DMS 273 treated with DMSO at 0.1 percent for 48 hours (cell line): ENCODE data around the gene FKBP9.
"Not testable (repeated sequence)": the region's sequence is repeated elsewhere in the genome, so short reads cannot be mapped to it uniquely, and the experiment has no call there.

Experiments used
- DNase-seq: peaks from one replicate; lab custom pipeline; 2025; lab: John Stamatoyannopoulos, UW

The FKBP9 gene

GRCh38 chr7:33005690-33006089, 48.5 kb downstream of the FKBP9 start:
- not testable (repeated sequence) for DNase-seq

DNA sequence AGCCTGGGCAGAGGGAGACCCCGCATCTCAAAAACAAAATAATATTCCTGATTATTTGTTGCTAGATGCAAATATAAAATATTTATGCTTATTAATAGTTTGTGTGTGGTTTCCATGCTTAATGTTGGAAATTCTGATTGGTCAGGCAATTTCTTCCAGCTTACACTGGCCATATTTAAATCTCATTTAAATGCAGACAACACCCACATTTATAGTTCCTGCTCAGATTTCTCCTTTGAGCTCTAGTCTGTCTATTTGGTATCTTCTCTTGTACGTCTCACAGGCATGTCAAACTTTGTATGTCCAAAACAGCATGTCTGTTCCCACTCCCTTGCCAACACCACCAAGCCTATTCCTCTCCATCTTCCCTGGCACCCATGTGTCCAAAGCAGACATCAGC, 52.5 kb downstream of the FKBP9 start:
- DNase-seq: no peak

DNA sequence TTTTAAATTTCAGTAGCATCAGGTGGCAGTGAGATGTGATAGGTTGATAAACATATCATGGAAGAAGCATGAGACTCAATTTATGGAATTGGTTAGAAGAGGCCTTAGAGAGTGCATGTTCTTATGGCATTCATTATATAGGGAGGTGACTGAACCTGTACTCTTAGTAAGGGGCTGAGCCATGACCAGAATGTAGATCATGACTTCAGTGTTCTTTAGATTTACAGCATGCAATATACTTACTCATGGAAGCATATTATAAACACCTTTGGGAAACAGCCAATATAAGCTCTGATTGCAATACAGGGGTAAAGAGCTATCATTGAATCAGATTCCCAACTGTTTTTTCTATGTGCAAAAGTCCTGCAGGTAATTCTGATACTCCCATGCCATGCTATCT, 55.1 kb downstream of the FKBP9 start:
- DNase-seq: no peak

DNA sequence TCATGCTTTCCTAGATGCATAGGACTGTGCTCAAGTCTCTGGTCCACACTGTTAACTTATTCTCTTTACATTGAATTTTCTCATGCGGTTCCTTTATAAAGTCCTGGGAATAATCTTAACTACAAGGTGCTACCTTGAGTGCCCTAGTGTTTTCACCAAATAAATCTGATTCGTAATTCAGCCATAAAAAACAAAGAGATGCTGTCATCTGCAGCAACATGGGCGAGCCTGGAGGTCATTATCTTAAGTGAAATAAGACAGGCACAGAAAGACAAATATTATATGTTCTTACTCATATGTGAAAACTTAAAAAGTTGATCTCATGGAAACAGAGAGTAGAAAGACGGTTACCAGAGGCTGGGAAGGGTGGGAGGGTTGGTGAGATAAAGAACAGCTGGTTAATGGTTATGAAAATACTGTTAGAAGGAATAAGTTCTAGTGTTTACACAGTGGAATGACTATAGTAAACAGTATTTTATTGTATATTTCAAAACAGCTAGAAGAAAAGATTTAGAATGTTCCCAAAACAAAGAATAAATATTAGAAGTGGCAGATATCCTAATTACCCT, 67.0 kb downstream of the FKBP9 start:
- DNase-seq: no peak

GRCh38 chr7:33035776-33036175, 78.5 kb downstream of the FKBP9 start:
- no peak for DNase-seq

DNA sequence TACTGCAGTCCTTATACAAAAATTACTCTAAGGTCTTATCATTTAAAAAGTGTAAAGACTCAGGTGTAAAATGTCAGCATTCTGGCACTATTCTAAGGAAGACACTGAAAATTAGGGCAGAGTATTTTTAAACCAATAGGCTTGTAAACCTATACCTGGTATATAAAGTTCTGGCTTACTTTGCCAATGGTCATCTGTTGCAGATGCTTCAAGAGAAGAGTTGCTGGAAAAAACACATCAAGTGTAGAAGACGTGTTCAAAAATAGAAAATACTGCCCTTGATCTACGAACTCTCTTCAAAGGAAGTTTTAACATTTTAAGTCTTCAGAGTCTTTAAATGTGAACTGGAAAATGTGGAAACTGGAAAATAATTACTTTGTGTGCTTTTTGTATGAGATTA, 81.4 kb downstream of the FKBP9 start:
- no peak for DNase-seq

- no peak for DNase-seq
Measured at GRCh38 chr7:33039257-33039902, 82.1 kb downstream of the FKBP9 start.

DNA sequence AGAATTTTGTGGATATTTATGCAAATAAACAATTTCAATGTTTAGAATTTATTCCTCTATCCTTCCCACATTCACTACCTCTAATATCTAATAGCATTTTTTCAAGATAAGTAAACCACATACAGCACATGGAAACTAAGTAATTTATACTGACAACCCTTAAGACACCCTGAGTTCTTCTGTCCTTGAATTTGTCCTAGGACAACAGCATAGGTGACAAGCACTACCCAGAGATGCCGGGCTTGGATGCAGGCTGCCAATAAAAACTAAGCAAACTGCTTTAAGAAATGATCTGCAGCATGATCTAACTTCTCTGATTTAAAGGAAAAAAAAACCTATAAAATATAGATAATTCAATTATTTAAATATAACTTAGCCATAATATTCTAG, 82.7 kb downstream of the FKBP9 start:
- no peak for DNase-seq

DNA sequence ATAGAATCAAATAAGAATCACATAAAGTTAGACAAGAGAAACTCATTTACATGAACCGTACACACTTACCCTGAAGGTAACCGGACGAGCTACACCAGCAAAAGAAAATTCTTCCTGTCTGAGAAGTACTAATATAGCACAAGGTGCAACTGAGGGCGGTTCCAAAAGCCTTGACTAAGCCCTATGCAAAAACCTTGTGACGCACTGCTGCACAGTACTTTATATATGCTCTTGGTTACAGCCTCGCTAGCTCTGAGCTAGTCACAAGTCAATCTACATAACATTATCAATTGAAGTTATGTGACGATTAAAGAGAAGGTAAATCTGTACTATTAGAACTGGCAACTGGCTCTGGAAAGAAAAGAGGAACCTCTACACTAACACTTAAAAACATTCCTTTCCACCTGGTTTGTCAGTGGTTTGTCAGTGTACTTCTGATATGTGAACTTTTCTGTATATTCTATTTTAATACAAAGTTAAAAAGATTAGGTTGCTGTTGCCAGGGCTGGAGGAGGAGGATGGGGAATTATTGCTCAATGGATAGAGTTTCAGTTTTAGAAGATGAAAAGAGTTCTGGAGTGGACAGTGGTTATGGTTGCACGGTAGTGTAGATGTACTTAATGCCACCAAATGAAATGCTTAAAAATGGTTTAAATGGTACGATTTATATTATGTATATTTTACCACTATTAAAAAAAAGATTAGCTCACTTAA, 83.7 kb downstream of the FKBP9 start:
- DNase-seq: no peak

DNA sequence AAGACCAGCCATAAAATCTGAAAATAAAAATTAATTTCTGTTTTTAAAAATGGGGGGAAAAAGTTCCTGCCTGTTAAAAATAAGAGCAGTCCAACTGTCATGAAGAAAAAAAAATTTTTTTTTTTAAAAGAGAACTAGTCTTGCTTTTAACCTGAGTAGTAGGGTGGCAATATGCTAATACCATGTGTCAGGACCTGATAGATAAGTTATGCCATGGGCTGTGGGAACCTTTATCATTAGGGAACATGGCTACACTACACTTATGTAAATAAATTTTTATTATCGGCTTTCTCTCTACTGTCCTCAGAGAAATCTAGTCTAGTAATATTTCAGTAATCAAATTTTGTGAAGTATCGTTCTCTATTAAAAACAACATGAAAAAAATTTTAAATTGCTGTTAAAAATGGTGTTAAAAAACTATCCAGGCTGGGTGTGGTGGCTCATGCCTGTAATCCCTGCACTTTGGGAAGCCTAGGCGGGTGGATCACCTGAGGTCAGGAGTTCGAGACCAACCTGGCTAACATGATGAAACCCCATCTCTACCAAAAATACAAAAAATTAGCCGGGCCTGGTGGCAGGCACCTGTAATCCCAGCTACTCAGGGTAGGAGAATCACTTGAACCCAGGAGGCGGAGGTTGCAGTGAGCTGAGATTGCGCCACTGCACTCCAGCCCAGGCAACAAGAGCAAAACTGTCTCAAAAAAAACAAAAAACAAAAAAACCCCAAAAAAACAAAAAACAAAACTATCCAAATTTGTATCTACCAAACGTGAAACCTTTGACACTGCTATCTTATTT, 84.6 kb downstream of the FKBP9 start:
- DNase-seq: no peak

DNA sequence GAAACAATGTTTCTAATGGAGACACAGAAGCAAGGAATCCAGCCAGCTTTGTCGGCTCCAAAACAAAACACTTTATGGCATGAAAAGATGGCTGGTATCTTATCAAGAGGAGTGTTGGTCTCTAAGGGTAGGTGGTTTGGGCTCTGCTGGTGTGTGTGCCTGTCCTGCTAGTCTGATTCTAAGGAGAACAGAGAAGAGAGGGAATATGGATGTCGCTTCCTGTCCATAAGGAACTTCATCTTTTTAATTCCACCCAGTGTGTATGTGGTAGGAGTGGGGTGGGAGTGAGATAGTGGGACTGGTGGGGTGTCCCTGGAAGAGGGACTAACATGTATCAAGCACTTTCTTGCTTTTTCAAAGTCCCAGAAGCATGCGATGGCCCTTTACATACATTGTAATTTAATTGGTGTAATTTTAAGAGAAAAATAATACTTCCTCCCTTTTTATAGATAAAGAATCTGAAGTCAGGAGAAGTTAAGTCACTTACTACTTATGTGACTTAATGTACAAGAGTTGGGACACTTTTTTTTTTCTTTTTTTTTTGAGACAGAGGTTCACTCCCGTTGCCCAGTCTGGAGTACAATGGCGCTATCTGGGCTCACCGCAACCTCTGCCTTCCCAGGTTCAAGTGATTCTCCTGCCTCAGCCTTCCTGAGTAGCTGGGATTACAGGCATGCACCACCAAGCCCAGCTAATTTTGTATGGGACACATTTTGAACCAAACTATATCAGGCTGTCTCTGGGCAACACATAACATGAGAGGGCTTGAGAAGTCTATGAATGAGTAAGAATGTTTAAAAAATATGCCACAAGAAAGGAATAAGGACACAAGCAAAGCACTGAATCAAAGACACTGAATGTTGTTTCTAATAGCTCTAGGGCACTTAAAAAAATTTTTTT, 86.5 kb downstream of the FKBP9 start:
- no peak for DNase-seq

DNA sequence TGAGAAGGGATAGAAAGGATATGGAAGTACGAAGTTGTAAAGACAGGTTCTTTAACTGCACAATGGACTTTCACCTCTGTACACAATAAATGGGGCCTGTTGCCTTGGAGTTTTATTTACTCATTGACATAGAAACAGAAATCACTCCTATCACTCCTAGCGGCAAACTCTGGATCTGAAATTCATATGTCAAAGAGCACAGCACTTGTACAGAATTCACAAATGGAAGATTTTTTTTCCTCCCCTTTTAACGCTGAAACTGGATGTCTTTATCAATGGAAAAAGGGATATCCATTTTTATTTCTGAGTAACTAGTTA, 87.1 kb downstream of the FKBP9 start:
- no peak for DNase-seq

GRCh38 chr7:33044986-33045385, 87.7 kb downstream of the FKBP9 start:
- no peak for DNase-seq

GRCh38 chr7:33048257-33048656, 91.0 kb downstream of the FKBP9 start:
- no peak for DNase-seq

- no peak for DNase-seq
Measured at GRCh38 chr7:33048704-33049103, 91.5 kb downstream of the FKBP9 start.

GRCh38 chr7:33050535-33051318, 93.5 kb downstream of the FKBP9 start:
- peak; percentile 17 for DNase-seq

DNA sequence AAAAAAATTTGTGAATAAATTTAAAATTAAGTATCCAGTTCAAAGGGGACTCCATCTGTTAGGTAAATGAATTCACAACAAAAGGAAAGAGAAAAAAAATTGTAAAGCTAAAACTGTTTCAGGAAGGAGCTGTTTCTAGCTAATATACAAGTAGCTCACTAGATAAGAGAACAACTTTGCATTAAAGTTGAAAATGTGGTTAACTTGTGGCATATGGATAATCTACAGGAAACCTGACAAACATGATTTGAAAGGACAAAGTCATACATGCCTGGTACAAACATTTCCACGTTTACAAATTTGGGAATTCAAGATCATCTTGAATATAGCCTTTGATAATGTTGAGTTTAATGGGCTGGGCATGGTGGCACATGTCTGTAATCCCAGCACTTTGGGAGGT, 96.5 kb downstream of the FKBP9 start:
- no peak for DNase-seq

- no peak for DNase-seq
Measured at GRCh38 chr7:33054261-33054964, 97.2 kb downstream of the FKBP9 start.

GRCh38 chr7:33055158-33055557, 97.9 kb downstream of the FKBP9 start:
- DNase-seq: no peak
